Fibroblast of skin of right biceps (primary cell): ENCODE data around the gene CDK9.
A peak's percentile ranks its signal among the peaks of the same experiment; 100 is the strongest.

Source experiments
- DNase-seq: peaks from one replicate; pipeline ENCODE4 v3.0.0-alpha.2; 2013

The CDK9 gene

GRCh38 chr9:127762111-127762676, 23.6 kb upstream of the CDK9 start:
- no peak for DNase-seq

DNA sequence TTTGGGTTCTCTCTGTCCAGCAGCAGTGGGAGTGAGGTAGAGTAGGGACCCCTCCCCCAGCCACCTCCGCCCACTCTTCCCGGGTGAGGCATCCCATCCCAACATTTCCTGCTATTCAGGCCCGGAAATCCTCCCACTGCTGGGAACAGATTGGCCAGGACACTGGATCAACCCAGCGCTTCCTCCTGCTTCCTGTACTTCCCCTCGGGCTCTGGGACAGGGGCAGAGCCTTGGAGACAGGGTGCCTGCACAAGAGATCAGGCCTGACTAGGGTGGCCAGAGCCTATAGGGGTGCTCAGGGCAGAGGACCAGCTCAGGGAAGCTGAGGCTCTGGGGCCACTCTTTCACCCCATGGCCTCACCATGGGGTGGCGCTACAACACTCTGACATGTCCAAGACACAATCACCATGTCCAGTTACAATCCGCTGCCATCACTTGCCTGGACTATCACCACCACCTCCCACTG, 21.9 kb upstream of the CDK9 start:
- peak; percentile 17 for DNase-seq

- DNase-seq = no peak
Measured at GRCh38 chr9:127765418-127765817, 20.4 kb upstream of the CDK9 start.

GRCh38 chr9:127767410-127767809, 18.4 kb upstream of the CDK9 start:
- DNase-seq = no peak

GRCh38 chr9:127767909-127768331, 17.9 kb upstream of the CDK9 start:
- peak; percentile 72 for DNase-seq

GRCh38 chr9:127768698-127769097, 17.1 kb upstream of the CDK9 start:
- no peak for DNase-seq

DNA sequence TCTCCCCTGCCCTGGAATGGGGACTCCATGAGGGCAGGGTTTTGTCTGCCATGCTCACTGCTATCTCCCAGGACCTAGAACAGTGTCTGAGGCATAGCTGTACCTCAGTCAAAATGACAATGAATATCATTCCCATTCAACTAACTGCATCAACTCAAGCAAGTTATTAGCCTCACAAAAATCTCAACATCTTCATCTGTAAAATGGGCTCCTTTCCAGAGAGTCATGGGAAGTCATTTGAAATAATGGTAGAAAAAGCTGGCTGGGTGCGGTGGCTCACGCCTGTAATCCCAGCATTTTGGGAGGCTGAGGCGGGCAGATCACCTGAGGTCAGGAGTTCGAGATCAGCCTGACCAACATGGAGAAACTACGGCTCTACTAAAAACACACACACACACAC, 16.7 kb upstream of the CDK9 start:
- DNase-seq = no peak

DNA sequence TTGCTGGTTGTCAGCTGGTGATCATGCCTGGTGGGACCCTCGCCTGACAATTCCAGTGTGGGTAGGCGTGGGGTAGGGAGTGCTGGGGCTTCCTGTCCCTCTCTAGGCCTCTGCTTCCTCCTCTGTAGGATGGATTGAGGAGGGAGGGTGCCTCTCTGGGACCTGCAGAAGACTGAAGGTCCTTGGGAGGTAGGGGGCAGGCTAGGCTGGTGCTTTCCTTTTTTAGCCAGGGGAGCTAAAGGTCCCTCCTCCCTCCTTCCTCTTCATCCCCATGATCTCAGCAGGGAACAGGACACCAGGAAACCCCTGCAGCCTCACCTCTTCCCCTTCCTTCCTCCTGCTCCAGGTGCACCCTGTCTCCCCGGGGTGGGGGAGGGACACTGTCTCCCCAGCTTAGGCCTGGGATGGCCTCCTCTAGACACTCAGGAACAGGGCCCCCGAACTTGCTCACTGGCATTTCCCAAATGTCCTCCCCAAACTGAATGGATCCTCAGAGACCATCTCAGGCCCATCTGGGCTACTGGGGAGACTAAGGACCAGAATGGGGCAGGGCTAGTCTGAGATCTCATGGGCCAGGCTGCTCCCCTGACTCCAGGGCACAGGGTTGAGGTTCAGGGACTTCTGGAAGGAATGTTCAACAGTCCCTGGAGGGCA, 15.8 kb upstream of the CDK9 start:
- no peak for DNase-seq

- no peak for DNase-seq
Measured at GRCh38 chr9:127770583-127770904, 15.3 kb upstream of the CDK9 start.

- DNase-seq = peak; percentile 98
Measured at GRCh38 chr9:127770905-127771569, 14.8 kb upstream of the CDK9 start.

DNA sequence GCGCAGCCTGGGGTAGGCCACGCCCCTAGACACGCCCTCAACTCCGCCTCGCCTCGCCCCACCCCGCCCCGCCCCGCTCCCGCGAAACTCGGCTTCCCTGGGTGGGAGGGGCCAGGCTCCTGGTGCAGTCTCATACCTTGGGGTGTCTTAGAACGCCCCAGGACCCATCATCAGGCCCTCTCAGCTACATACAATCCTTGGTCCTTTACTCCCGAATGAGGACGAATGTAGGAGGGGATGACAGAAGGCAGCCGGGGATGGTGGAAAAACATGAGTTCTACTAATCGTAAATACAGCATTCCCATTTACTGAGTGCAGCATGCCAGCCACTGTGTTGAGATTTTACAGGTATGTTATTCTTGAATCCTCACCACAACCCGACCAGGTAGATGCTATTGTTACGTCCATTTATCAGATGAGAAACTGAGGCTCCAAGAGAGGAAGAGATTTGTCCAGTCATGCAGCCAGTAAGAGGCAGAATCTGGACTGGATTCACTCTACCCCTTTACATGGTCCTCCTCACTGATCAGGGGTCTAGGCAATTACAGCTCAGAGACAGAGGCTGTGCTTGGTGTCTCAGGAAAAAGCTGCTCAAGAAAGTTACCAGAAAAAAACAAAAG, 14.2 kb upstream of the CDK9 start:
- no peak for DNase-seq

DNA sequence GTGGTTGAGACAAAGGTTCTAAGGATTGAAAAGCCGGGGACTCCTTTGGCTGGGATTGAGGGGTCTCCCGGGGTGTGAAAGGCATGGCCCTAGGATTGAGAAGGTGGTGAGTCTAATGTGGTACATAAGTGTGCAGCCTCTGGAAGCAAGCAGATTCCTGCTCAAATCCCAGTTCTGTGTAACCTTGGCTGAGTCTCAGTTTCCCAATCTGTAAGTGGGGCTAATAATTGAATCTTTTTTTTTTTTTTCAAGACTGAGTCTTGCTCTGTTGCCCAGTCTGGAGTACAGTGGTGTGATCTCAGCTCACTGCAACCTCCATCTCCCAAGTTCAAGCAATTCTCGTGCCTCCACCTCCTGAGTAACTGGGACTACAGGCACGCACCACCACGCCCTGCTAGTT, 13.2 kb upstream of the CDK9 start:
- DNase-seq = no peak

DNA sequence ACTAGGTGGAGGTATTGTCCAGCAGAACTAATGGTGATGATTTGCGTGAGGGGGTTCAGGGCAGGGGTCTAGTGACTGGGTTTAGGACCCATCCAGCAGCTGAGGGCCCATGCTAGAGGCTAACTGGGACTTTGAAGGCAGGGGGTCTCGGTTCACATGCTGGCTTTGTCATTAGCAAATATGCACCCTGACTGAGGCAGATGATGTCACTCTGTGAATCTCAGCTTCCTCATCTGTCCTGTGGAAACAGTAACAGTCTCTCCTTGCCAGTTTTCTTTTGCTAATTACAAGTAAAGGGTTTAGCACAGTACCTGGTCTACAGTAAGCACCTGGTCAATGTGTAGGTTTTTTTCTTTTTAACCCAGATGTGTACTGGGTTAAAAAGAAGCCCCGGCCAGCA, 12.6 kb upstream of the CDK9 start:
- DNase-seq = no peak

GRCh38 chr9:127773981-127774380, 11.9 kb upstream of the CDK9 start:
- no peak for DNase-seq

- DNase-seq = no peak
Measured at GRCh38 chr9:127776195-127776923, 9.5 kb upstream of the CDK9 start.

DNA sequence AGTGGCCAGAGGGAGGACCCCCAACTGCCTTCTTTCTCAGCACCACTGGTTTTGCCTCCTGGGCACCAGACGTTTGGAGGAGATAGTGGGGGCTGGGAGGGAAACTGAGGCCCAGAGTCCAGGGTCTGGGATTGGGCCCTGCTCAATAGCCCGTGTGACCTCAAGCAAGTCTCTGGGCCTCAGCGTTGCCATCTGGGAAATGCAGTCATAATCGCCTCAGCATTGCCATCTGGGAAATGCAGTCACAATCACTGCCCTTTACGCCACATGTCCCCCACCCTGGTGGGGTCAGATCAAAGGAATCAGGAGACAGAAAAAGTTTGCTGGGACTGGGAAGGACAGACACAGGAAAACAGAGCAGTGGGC, 8.9 kb upstream of the CDK9 start:
- no peak for DNase-seq

DNA sequence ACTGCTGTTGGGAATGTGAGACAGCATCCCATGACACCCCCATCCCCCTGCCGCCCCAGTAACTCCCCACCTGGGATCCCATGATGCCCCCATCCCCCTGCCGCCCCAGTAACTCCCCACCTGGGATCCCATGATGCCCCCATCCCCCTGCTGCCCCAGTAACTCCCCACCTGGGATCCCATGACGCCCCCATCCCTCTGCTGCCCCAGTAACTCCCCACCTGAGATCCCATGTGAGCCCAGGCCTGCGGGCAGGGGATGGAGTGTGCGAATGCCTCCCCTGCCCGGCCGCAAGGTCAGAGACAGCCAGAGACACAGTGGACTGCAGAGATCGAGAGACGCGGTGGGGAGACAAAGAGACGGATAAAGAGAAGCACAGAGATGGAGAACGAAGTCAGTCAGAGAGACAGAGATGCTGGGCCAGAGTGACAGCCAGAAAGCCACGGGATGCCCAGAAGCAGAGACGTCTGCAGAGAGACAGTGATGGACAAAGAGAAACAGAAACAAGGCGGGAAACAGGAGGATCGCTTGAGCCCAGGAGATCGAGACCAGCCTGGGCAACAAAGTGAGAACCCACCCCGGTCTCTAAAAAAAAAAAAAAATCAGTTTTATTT, 8.4 kb upstream of the CDK9 start:
- no peak for DNase-seq

DNA sequence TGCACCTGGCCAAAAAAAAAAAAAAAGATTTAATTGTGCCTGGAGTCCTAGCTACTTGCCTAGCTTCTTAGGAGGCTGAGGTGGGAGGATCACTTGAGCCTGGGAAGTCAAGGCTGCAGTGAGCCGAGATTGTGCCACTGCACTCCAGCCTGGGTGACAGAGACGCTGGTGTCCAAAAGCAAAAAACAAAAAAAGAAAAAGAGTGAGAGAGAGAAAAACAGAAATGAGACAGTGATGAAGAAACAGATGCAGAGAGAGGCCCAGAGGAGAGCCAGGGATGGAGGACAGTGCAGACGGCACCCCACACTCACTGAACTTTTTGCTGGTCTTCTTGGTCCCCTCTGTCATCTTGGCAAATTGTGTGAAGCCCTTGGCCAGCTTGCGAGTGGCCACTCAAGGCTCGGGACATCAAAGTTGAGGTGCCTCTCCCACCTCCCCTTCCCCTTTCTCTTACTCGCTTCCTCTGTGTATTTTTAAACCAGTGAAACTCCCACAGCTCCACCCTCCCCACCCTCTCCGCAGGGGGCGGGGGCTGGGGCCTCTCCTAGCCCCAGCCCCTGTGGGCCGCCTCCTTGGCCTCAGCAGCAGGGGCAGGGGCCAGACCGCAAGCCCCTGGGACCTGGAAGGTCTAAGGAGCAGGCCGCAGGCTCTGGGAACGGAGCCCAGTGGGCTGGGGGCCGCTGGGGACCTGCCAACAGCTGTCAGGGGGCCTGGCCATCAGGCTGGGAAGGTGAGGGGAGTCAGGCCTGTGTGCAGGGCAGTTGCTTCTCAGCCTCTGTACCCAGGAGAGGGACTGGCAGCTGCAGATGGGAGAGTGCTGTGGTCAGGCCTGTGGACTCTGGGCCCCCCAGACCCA, 7.3 kb upstream of the CDK9 start, which contains the start of gene SH2D3C:
Gene SH2D3C, minus strand, starts transcription at position 387 of the 856 bp plus-strand sequence. Its CDS starts 39 bp downstream, at position 348.
- no peak for DNase-seq

GRCh38 chr9:127779136-127779981, 6.5 kb upstream of the CDK9 start:
- DNase-seq = no peak

GRCh38 chr9:127780126-127780885, 5.5 kb upstream of the CDK9 start:
- DNase-seq = no peak
